ENCODE measurements around the gene PRDX5.

Gene PRDX5

DNA sequence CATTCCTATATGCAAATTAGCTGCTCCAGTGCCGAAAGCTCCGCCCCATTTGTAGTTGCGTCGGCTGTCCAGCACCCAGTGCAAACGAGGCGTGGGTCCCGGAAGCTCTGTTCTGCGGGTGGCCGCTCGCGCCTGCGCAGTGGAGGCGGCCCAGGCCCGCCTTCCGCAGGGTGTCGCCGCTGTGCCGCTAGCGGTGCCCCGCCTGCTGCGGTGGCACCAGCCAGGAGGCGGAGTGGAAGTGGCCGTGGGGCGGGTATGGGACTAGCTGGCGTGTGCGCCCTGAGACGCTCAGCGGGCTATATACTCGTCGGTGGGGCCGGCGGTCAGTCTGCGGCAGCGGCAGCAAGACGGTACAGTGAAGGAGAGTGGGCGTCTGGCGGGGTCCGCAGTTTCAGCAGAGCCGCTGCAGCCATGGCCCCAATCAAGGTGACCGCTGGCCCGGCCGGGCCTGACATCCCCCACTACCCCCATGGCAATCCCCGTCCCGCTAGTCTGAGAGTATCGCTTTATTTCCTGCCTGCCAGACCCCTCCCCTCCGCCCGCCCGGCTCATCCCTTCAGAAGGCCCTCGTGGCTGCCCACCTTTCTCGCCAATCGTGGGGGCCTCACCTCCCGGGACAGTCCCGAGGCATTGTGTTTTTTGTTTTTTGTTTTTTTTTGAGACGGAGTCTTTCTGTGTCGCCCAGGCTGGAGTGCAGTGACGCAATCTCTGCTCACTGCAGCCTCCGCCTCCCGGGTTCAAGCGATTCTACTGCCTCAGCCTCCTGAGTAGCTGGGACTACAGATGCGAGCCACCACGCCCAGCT is at the start of gene PRDX5:
Gene PRDX5, plus strand, starts transcription at position 161 of the 805 bp plus-strand sequence. Its CDS starts 95 bp downstream, at position 256.
- DNase-seq = peak; percentile 99

DNA sequence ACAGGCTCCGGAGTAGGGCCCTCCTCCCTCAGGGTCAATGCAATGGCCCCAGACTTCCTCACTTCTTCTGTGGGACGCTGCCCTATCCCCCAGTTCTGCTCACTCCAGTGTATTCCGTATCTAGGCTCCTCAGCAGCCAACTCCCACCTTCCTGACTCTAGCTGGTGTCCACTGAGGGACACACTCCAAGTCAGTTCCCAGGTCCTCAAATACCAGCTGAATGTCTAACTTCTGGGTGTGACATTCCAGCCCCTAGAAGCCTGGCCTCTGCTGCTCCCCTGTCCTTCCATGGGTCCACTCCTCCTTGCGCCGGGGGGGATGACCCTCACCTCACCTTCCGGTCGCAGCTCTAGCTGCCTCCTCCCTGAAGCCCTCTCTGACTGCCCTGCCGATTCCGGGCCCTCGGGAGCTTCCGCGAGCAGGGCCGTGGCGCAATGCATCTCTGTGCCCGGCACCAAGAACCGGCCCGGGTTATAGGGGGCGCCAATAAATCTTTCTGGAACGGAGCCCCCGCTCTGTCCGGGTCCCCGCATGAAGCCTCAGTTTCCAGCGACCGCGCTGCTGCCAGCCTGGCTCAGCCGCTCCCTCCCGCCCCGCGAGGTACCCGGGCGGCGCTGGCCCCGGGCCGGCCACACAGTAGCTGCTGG is 48.9 kb upstream of the PRDX5 start:
- peak; percentile 67 for DNase-seq

DNA sequence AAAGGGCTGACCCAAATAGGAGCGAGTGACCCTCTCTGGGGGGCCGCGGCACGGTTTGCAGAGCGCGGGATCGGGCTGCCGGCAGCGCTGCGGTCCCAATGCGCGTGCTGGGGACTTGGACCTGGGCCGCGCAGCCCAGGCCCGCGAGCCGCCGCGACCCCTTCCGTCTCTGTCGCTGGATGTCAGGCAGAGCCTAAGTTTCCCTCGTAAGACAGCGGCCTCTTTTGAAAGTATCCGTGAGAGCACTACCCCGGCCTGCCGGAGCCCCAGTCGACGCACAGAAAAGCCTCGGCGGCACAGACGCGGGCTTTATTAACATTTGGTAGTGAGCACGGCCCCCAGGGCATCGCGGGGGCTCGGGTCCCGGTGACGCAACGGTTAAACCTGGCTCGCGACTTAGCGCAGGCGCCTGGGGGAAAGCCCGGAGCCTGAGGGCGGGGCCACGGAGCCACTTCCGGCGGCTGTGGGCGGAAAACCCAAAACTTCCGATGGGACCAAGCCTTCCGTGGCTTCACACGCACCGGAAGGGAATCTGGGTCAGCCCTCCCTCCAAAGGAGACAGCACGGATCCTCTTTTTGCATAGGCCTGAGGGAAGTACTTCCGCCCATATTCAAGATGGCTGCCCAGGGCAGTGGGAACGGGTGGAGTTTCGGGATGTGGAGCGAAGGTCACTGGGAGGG is 48.2 kb upstream of the PRDX5 start:
- peak; percentile 99 for DNase-seq

DNA sequence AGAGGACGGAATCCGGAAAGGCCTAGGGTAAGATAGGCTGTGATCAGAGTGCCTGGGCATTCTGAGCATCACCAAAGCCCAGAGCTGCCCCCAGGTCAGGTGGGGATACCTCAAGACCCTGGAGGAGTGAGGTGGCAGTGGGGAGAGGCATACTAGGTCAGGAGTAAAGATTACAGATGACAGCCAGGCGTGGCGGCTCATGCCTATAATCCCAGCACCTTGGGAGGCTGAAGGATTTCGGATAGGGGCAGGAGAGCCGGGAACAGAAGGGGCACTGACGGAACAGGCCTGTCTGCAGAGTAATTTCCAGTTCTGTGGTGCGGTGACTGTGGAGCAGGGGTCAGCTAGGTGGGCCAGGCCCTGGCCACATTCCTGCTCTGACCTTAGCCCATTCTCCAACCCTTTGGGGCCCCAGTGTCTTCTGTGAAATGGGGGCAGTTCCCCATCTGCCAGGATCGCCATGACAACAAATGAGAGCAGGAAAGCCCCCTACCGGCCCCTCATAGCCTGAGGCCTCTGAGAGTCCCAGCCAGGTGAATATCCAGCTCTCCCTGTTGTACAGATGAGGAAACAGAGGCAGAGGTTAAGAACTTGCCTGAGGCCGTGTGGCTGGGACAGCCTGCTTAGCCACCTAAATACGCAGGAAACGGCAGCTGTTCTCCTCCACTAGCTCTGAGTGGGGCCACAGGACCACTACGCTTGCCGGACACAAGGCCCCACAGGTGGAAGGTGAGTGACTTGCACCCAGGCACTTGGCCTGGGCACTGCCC is 42.7 kb upstream of the PRDX5 start:
- no peak for DNase-seq

DNA sequence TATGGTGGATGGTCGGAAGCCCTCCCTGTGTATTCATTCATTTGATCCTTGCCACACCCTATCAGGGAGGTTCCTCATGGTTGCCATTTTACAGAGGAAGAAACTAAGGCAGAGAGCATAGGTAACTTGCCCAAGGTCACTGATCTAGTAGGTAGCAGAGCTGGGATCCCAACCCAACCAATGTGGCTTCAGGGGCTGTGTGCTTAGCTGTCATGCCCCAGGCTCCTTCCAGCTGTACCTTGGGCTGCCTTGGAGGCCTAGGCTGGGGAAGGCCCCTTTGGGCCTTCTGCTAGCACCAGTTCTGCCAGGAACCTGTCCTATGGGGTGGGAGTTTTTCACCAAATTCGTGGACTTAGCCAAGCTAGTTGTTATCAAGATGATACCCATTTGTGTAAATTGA is 42.1 kb upstream of the PRDX5 start:
- no peak for DNase-seq

DNA sequence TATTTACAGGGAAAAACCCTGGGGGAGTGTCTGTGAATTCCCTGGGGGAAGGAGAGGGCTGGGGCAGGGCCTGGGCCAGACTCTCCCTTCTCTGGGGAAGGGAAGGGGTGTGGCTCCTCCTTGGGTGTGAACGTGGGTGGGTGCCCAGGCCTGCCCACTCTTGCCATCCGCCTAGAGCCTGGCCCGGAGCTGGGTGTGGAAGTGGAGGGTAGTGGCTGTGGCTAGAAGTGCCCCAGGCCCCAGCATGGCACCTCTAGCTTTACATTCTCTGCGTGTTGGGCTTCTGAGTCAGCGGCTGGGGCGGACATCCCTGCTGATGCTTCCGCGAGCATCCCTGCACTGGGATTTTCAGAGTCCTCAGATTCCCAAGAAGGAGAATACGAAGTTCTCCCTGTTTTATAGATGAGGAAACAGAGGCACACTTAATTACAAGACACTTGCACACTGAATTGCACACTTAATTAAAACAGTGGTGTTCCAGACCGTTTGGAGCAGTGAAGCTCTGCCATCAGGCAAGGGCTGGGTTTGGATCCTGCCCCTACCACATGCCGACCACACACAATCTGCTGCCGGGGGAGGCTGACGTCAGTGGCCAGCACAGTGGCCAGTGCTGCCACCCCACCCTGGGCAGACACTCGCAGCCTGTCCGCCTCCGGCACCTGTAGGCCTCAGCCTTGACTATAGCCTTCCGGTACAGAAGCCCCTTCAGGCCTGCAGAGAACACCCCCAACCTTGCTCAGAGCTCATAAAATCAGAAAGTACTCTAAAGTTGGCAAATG is 41.1 kb upstream of the PRDX5 start:
- DNase-seq = peak; percentile 72

DNA sequence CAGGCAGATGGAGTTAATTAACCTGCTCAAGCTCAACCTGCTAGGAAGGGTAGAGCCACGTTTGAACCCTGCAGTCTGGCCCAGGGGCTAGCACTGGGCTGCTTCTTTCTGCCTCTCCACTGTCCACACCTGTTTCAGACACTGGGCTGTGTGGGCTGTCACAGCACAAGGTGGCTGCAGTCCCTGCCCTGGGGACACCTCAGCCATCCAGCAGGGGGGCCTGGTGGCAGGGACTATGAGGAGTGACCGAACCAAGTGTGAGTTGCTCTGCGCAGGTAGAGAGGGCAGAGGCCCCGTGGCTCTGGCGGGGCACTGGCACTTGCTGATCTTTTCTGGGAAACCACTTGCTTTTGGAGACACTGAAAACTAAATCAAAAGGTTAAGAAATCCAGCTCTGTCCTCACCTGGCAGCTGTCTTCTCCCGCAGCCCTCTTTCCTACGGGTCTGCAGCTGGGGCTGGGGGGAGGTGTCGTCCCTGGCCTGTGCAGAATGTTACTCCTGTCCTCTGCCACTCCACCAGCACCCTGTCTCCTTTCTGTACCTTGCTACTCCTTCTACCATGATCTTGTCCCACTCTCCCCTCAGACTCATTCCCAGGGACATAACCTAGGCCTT is 39.2 kb upstream of the PRDX5 start:
- DNase-seq = no peak

DNA sequence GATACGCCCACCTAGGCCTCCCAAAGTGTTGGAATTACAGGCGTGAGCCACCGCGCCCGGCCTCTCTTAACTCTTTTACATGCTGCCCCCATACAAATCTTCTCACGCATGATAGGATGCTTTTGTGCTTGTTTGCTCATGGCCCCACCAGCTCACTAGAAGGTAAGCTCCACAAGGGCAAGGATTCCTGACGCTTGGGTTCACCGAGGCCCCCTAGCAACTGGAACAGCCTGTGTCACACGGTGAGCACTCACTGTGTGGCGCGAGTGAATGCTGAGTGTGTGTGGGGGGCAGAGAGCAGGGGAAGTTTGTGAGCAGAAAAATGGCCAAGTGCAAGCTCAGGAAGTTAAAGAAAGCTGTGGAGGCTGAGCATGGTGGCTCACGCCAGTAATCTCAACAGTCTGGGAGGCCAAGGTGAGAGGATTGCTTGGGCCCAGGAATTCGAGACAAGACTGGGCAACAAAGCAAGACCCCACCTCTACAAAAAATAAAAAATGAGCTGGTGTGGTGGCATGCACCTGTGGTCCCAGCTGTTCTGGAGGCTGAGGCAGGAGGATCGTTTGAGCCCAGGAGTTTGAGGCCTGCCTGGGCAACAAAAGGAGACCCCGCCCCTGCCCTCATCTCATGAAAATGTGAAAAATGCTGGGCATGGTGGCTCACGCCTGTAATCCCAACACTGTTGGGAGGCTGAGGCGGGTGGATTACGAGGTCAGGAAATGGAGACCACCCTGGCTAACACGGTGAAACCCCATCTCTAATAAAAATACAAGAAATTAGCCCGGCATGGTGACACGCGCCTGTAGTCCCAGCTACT is 35.8 kb upstream of the PRDX5 start:
- DNase-seq = no peak

DNA sequence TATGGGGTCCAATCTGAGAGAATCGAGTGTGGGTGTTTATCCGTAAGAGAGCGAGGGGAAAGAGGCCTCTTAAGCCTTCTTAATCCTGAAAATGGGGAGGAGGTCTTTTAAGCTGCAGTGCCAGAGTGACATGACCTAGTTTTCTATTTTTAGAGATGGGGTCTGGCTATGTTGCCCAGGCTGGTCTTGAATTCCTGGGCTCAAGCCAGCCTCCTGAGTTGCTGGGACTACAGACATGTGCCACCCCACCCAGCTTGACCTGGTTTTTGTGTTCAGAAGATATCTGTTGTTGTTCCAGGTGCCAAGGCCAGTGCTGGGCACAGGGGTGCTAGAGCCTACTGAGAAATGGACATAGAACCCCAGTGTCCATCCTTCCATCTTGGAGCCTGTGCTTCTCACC is 34.8 kb upstream of the PRDX5 start:
- no peak for DNase-seq

DNA sequence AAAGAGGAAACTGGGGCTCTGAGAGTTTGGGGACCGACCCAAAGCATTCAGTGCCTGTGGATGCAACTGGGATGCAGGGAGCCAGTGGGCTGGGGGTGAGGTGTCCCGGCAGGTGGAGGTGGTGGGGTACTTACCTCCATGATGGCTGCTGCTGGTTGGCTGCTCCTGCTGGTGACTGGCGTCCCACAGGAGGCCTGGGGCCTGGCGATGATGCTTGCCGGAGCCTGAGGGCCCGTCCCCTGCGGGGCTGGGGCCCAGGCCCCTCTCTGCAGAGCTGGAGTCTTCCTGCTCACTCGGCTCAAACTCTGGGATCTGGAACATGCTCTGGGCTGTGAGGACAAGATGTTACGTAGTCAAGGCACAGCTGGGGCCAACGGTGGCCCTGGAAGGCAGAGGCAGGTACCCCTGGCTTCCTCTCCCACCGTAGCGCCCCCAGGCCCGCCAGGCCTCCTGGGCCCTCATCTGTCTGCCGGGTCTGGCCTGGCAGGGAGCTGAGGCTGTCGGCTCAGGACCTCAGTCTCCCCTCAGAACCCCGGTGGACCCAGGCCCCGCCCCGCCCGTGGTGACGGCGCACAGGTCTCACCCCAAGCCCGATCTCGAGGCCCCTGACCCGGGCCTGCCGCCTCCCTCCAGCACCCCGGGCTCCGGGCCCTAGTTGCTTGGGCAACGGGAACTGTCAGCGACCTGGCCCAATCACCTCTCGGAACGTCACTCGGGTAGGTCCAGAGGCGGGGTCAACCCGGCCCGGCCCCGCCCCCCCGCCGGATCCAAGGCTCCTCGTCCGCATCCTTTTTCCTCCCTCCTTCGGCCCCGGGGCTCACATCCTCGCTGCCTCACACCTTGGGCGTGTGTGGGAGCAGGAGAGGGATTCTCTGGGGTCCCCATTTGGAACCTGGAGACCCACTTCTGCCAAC is 33.6 kb upstream of the PRDX5 start, which contains the start of gene BAD:
Gene BAD, minus strand, starts transcription at position 618 of the 914 bp plus-strand sequence. Its CDS starts 297 bp downstream, at position 321.
- DNase-seq = peak; percentile 98

DNA sequence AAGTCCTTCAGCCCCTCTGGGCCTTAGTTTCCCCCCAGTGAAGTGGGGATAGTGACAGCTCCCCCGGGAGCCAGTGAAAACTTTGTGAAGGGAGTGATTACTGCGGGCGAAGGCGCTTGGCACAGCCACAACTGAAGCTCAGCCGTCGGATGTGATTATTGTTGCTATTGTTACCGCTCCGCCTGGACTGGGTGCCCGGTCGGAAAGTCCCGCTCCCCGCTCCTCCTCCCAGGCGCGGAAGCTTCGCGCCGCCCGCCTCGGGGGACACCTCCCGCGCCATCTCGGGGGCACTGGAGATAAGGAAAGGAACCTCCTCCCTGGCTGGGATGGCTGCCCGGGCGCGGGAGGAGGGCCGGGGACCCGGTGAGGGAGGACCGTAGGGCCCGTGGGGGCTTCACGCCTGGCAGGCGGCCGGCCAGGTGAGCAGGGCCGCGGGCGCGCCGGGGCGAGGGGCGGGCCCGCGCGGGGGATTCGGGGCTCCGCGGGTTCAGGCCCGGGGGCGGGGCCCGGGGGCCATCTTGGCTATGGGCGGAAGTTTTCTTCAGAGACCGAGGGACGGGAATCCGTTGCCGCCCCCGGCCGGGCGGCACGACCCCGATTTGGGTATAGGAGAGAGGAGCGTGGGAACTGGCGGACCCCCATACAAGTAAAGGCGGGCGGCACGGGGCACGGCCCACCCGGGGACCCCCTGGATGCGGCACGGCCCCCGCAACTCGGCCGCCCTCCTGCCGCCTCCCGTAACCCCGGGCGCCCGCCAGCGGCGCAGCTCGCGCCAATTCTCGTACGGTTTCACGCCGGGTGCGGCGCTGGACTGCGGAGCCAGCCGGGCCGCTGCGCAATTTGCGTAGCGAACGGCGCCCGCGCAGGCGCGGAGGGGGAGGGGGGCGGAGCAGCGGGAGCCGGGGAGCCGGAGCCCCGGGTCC is 32.7 kb upstream of the PRDX5 start, which contains the start of gene GPR137:
Gene GPR137, plus strand, starts transcription at position 887 of the 923 bp plus-strand sequence. CDS start 677 bp downstream, outside the sequence.
- peak; percentile 89 for DNase-seq

DNA sequence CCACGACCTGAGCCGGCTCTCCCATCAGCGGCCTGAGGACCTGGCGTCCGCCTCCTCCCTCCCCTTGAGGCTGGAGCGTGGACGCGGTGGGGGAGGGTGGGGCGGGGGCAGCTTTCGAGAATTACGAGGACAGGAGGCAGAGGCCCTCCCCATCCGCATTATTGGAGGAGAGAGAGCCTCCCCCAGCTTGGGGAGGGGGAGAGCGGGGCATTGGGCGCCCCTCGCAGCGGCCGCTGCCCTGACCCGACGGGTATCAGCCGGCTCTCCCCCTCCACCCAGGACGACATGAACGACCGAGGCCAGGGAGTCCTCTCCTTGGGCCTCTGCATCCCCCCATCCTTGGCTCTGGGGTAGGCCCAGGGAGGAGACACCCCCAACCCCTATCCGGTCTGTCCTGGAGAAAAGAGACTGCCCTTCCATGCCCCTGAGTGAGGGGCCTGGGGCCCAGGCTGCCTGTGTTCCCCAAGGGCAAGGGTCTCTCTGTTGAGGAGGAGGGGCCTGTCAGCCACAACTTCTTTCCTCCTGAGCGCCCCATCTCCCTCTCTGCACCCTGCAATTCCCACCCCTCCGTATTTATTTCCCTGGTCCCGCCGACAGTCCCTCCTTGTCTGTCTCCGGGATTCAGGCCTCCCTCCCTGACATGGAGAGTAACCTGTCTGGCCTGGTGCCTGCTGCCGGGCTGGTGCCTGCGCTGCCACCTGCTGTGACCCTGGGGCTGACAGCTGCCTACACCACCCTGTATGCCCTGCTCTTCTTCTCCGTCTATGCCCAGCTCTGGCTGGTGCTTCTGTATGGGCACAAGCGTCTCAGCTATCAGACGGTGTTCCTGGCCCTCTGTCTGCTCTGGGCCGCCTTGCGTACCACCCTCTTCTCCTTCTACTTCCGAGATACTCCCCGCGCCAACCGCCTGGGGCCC is 31.8 kb upstream of the PRDX5 start:
- peak; percentile 74 for DNase-seq

DNA sequence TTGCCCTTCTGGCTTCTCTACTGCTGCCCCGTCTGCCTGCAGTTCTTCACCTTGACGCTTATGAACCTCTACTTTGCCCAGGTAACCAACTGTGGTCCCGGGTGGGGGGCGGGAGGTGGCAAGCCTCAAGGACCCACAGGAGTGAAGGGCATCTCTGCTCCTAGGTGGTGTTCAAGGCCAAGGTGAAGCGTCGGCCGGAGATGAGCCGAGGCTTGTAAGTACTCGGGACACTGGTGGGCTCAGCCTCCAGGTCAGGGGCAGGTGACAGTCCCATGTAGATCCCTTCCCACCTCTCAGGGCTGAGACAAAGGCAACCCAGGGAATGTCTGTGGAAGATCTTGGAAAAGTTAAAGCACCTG is 31.1 kb upstream of the PRDX5 start:
- no peak for DNase-seq

DNA sequence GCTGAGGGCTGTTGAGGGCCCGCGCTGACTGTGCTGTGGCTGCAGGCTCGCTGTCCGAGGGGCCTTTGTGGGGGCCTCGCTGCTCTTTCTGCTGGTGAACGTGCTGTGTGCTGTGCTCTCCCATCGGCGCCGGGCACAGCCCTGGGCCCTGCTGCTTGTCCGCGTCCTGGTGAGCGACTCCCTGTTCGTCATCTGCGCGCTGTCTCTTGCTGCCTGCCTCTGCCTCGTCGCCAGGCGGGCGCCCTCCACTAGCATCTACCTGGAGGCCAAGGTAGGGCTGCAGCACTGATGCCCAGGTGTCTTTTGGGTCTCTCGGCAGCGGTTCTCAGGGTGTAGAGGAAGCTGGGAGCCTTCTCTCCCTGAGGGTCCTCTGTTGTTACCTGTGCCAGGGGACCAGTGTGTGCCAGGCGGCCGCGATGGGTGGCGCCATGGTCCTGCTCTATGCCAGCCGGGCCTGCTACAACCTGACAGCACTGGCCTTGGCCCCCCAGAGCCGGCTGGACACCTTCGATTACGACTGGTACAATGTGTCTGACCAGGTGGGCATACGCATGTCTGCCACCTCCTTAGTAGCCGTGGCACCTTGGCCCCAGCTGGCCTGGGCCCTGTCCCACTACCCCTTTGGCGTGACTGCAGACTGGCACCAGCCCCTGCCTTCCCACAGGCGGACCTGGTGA is 30.1 kb upstream of the PRDX5 start:
- DNase-seq = no peak

DNA sequence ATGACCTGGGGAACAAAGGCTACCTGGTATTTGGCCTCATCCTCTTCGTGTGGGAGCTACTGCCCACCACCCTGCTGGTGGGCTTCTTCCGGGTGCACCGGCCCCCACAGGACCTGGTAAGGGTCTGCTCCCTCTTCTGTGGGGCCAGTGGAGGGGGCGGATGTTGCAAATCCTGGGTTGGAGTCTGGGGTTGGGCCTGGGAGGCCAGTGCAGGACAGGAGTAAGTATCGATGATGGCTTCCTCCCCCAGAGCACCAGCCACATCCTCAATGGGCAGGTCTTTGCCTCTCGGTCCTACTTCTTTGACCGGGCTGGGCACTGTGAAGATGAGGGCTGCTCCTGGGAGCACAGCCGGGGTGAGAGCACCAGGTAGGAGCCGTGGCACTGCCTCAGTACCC is 29.6 kb upstream of the PRDX5 start:
- no peak for DNase-seq

DNA sequence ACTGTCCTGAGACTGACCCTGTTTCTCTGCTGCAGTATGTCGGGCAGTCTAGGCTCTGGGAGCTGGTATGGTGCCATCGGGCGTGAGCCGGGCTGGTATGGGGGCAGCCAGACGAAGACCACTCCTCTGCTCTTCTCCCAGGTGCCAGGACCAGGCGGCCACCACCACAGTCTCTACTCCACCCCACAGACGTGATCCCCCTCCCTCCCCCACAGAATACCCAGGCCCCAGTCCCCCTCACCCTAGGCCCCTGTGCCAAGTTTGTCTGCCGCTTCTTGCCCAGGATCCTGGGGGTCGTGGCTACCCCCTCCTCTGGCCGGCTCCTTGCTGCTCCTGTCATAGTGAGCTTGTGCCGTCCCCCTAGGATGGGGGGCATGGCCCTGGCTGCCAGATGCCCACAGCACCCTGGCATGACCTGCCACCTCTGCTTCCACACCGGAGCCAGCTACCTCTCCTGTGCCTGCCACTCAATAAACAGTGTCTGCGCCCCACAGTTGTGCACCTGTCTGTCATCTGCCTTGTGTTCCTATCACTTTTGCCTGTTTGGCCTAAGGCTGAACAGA is 28.8 kb upstream of the PRDX5 start:
- DNase-seq = no peak

Measured in hematopoietic multipotent progenitor cell treated with erythropoietin and hydrocortisone succinate and interleukin-3 and kit ligand, for 6 days (in vitro differentiated cells).